Thyroid gland (tissue), 4 donors: ENCODE measurements around the gene CD5L.

Source experiments
- POLR2A ChIP-seq, 2 donors: fragments of 450-650 bp; IDR thresholded peaks; one replicate each; pipeline ENCODE4 v1.6.1; 2017; ENCODE audit warnings: antibody characterized with exemption in 2 of 2, mild to moderate bottlenecking in 2 of 2, moderate library complexity in 1 of 2
- TF ChIP-seq, protein P1 (sequence below), 6 experiments: fragments of 200-600 bp in 3 of 6; fragments of 450-650 bp in 3 of 6; sonication (generic) in 3 of 6; IDR thresholded peaks; one replicate each; pipeline ENCODE4 v1.5.1; 2016 to 2019; ENCODE audit warnings: antibody characterized with exemption in 6 of 6, mild to moderate bottlenecking in 2 of 6, inconsistent platforms in 1 of 6, moderate library complexity in 1 of 6

DNA sequence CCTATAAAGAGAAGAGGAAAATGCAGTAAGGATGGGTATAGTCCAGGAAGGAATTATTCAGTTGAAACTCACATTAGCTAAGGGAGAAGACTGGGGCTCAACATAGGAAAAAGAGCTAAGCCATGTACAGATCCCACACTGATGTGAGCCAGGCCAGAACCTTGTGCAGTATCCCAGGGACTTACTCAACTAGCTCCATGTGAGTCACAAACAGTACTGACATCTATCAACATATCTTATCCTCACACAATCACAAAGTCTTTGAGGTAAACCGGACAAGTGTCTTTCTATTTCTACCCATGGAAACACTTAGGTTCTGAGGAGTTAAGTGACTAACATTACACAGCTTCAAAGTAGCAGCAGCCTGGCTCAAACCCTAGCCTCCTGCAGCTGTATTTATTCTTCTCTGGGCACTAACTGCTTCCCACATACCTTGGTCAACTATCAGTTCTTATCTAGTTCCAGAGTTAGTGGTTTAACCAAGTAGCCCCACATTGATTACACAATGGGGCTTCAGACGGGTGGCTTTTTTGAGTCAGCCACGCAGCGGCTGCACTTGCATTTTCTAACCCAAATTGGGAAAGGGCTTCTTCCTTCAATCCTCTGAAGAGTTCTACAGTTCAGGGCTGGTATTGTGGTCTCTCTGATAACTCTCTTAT is 9.5 kb downstream of the CD5L start:
- TF ChIP-seq, protein P1, sequence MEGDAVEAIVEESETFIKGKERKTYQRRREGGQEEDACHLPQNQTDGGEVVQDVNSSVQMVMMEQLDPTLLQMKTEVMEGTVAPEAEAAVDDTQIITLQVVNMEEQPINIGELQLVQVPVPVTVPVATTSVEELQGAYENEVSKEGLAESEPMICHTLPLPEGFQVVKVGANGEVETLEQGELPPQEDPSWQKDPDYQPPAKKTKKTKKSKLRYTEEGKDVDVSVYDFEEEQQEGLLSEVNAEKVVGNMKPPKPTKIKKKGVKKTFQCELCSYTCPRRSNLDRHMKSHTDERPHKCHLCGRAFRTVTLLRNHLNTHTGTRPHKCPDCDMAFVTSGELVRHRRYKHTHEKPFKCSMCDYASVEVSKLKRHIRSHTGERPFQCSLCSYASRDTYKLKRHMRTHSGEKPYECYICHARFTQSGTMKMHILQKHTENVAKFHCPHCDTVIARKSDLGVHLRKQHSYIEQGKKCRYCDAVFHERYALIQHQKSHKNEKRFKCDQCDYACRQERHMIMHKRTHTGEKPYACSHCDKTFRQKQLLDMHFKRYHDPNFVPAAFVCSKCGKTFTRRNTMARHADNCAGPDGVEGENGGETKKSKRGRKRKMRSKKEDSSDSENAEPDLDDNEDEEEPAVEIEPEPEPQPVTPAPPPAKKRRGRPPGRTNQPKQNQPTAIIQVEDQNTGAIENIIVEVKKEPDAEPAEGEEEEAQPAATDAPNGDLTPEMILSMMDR (IDR thresholded peaks at IDR 0.05), result no peak
- no peak for TF ChIP-seq POLR2A (IDR thresholded peaks at IDR 0.05)
